Esophagus squamous epithelium (tissue), 5 donors: ENCODE data around the gene MAP3K5. TPM values are rescaled to one million over a fixed set of nuclear protein-coding genes. Genes with fewer than 3 reads are reported as not detected.

Experiments
- DNase-seq: peaks from one replicate; lab custom pipeline; 2025; lab: John Stamatoyannopoulos, UW
- H3K27ac ChIP-seq, 4 donors: fragments of 200-600 bp; sonication (generic); one replicate each; pipeline ENCODE4 v1.5.1; 2016 to 2019; ENCODE audit warnings: mild to moderate bottlenecking in 1 of 4
- H3K27me3 ChIP-seq, 4 donors: fragments of 200-600 bp; sonication (generic); 1 replicate in 3 of 4; 2 replicates in 1 of 4; pipeline versions ENCODE4 v1.5.1 to v1.6.0; 2017 to 2021; ENCODE audit warnings: antibody characterized with exemption in 1 of 4
- H3K36me3 ChIP-seq, 3 donors: fragments of 200-600 bp; sonication (generic); one replicate each; pipeline ENCODE4 v1.5.1; 2016 to 2019
- H3K4me1 ChIP-seq, 3 donors: fragments of 200-600 bp; sonication (generic); one replicate each; pipeline ENCODE4 v1.5.1; 2017 to 2019
- H3K4me3 ChIP-seq, 4 donors: fragments of 200-600 bp; sonication (generic); 1 replicate in 3 of 4; 2 replicates in 1 of 4; pipeline ENCODE4 v1.5.1; 2016 to 2019; ENCODE audit warnings: mild to moderate bottlenecking in 2 of 4, moderate library complexity in 1 of 4
- H3K9me3 ChIP-seq, 3 donors: fragments of 200-600 bp; sonication (generic); one replicate each; pipeline ENCODE4 v1.5.1; 2016 to 2019
- CTCF ChIP-seq, 6 experiments: fragments of 450-650 bp in 4 of 6; fragments of 200-600 bp in 2 of 6; sonication (generic) in 2 of 6; IDR thresholded peaks; one replicate each; pipeline ENCODE4 v1.5.1; 2016 to 2019; ENCODE audit warnings: antibody characterized with exemption in 6 of 6, mild to moderate bottlenecking in 4 of 6, moderate library complexity in 4 of 6
- POLR2A ChIP-seq, 4 donors: fragments of 450-650 bp; IDR thresholded peaks; one replicate each; pipeline ENCODE4 v1.6.1; 2017; ENCODE audit warnings: antibody characterized with exemption in 4 of 4, mild to moderate bottlenecking in 4 of 4, moderate library complexity in 3 of 4
- WGBS, 2 donors: methylation state at CpG; one replicate each; pipeline ENCODE4 v1.1.5; 2018; 5-methylcytosine and 5-hydroxymethylcytosine counted together
- intact Hi-C: fragments of 100-400 bp; cut with DNase I; formaldehyde crosslinking; loops from one replicate; pipeline ENCODE4 v1.15.0; 2022
- total RNA-seq, 4 donors: library from RNA; depleted of rRNA; stranded (reverse); fragments of >200 nt; gene quantifications; one replicate each; pipeline ENCODE4 v1.1.0, GENCODE V29; 2016
- donor health status: DM: yes; HTN: yes; CAD: no.

MAP3K5 gene
- total RNA-seq, 4 donors from 2014 or later = 9.2 to 22.9 (median 20.9) TPM

GRCh38 chr6:136753624-136754023 lies 38.7 kb downstream of the MAP3K5 start:
- Histone ChIP-seq H3K4me1 (peaks cover 7 to 64% (median 17%) of the 10 kb centered on the region in 3 donors), H3K27me3 (no peaks in the 10 kb centered on the region), H3K27ac (no peak overlapping the region), H3K4me3 (no peak overlapping the region), H3K9me3 (no peaks in the 10 kb centered on the region), H3K36me3 (no peaks in the 10 kb centered on the region)
- WGBS, 2 donors = 82 to 91% methylated on average over 7 of the region's 7 CpGs
- TF ChIP-seq CTCF (IDR thresholded peaks at IDR 0.05) = no peak
- TF ChIP-seq POLR2A (IDR thresholded peaks at IDR 0.05) = no peak
- no peak for DNase-seq
- intact Hi-C loops = no loop called here

- intact Hi-C loops = no loop called here
- DNase-seq = no peak
Observed at GRCh38 chr6:136752554-136752953, 39.7 kb downstream of the MAP3K5 start.

GRCh38 chr6:136751991-136752390 lies 40.3 kb downstream of the MAP3K5 start:
- Histone ChIP-seq H3K9me3 (no peaks in the 10 kb centered on the region), H3K27ac (peak overlapping the region in 2 of 4 donors; percentile 31 to 54), H3K36me3 (no peaks in the 10 kb centered on the region), H3K4me3 (no peak overlapping the region), H3K4me1 (peaks cover 7 to 55% (median 17%) of the 10 kb centered on the region in 3 donors), H3K27me3 (no peaks in the 10 kb centered on the region)
- WGBS, 2 donors = 69 to 70% methylated on average over 2 of the region's 2 CpGs
- TF ChIP-seq POLR2A (IDR thresholded peaks at IDR 0.05) (no peak), CTCF (IDR thresholded peaks at IDR 0.05) (no peak)
- intact Hi-C loops = no loop called here
- DNase-seq = no peak

More at GRCh38 chr6:136752554-136752953, 39.7 kb downstream of the MAP3K5 start:
- TF ChIP-seq CTCF (IDR thresholded peaks at IDR 0.05) = no peak
- no peak for TF ChIP-seq POLR2A (IDR thresholded peaks at IDR 0.05)
- WGBS, 2 donors = 88 to 93% methylated on average over 3 of the region's 7 CpGs
- Histone ChIP-seq H3K27ac (peak overlapping the region in 2 of 4 donors; percentile 31 to 54), H3K9me3 (no peaks in the 10 kb centered on the region), H3K4me1 (peaks cover 7 to 61% (median 17%) of the 10 kb centered on the region in 3 donors), H3K4me3 (no peak overlapping the region), H3K36me3 (no peaks in the 10 kb centered on the region), H3K27me3 (no peaks in the 10 kb centered on the region)

GRCh38 chr6:136751522-136751956 lies 40.7 kb downstream of the MAP3K5 start:
- no peak for TF ChIP-seq POLR2A (IDR thresholded peaks at IDR 0.05)
- no peak for TF ChIP-seq CTCF (IDR thresholded peaks at IDR 0.05)
- no peak for DNase-seq
- H3K27ac ChIP-seq = peak overlapping the region in 3 of 4 donors; percentile 23 to 54 (median 31)
- no peaks in the 10 kb centered on the region for H3K36me3 ChIP-seq
- no peaks in the 10 kb centered on the region for H3K27me3 ChIP-seq
- peaks cover 7 to 51% (median 17%) of the 10 kb centered on the region in 3 donors for H3K4me1 ChIP-seq
- whole genome bisulfite sequencing, 2 donors = 19 to 42% methylated on average over 5 of the region's 5 CpGs
- no peak overlapping the region for H3K4me3 ChIP-seq
- H3K9me3 ChIP-seq = no peaks in the 10 kb centered on the region
- intact Hi-C loops = no loop called here

GRCh38 chr6:136750696-136751521 lies 41.4 kb downstream of the MAP3K5 start:
- Histone ChIP-seq H3K4me1 (peaks cover 7 to 45% (median 17%) of the 10 kb centered on the region in 3 donors), H3K9me3 (no peaks in the 10 kb centered on the region), H3K36me3 (no peaks in the 10 kb centered on the region), H3K27me3 (no peaks in the 10 kb centered on the region), H3K27ac (peak overlapping the region in 3 of 4 donors; percentile 23 to 54 (median 31)), H3K4me3 (no peak overlapping the region)
- no peak for TF ChIP-seq POLR2A (IDR thresholded peaks at IDR 0.05)
- no peak for TF ChIP-seq CTCF (IDR thresholded peaks at IDR 0.05)
- 63 to 71% methylated on average over 4 of the region's 4 CpGs for WGBS, 2 donors
- DNase-seq = no peak
- intact Hi-C loops = no loop called here
